A549 (cell line): ENCODE results near the gene NUP88.

ENCODE experiments used
- EP300 ChIP-seq, 2 experiments: fragments of >200 bp; sonication (Bioruptor Twin); formaldehyde crosslinking; IDR thresholded peaks; 2 replicates in 1 of 2; 3 replicates in 1 of 2; pipeline ENCODE4 v1.6.1; 2016 to 2017
- GATA3 ChIP-seq: IDR thresholded peaks from 2 replicates; pipeline ENCODE4 v1.6.1; 2012; ENCODE audit warnings: borderline replicate concordance
- KDM1A ChIP-seq: fragments of 200-600 bp; sonication (generic); IDR thresholded peaks from 2 replicates; pipeline ENCODE4 v1.6.1; 2016; ENCODE audit warnings: low read depth, mild to moderate bottlenecking
- POLR2A ChIP-seq: IDR thresholded peaks from 2 replicates; pipeline ENCODE4 v1.6.1; 2012; ENCODE audit warnings: mild to moderate bottlenecking, low read length
- RFX5 ChIP-seq: fragments of 450-650 bp; IDR thresholded peaks from 2 replicates; pipeline ENCODE4 v1.7.1; 2014; ENCODE audit warnings: antibody characterized with exemption, mild to moderate bottlenecking, moderate library complexity
- RNF2 ChIP-seq: fragments of 200-600 bp; sonication (generic); IDR thresholded peaks from 2 replicates; pipeline ENCODE4 v1.6.1; 2016; ENCODE audit warnings: low read depth, mild to moderate bottlenecking, antibody characterized with exemption, moderate library complexity, borderline replicate concordance
- SMC3 ChIP-seq: fragments of >200 bp; sonication (Bioruptor Twin); formaldehyde crosslinking; IDR thresholded peaks from 3 replicates; pipeline ENCODE4 v1.6.1; 2018; ENCODE audit warnings: inconsistent platforms
- TF ChIP-seq, protein P1 (sequence below): fragments of >200 bp; sonication (Bioruptor Twin); formaldehyde crosslinking; IDR thresholded peaks from 3 replicates; pipeline ENCODE4 v1.5.1; 2016
- TF ChIP-seq, protein P2 (sequence below): IDR thresholded peaks from 2 replicates; pipeline ENCODE4 v1.6.1; 2012

DNA sequence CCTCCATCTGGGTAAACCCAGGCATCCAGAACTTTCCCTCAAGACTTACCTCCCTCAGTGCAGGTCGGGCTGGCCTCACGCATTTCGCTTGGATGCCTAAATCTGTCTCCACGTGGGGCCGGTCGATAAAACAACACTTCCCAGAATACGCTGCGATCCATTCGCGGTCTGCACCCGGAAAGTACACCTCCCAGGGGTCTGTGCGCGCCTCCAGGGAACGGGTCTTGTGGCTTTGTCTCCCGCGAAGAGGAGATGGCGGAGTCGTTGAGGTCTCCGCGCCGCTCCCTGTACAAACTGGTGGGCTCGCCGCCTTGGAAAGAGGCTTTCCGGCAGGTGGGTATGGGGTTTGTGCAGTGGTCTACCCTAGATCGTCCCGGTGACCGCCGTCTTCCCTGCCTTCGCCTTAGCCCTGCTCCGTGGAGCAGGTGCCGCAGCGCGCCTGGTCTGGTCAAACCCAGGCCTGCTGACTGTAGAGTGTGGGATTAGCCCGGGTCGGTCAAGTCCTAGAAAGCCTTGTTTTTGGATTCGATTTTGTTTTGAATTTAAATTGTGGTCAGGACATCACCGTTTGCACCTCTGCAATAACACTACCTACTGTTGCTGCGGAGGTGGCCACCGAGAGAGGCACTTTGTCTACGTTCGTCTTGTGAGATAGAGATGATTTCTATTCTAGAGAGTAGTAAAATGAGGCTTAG lies 644 bp upstream of the NUP88 start, which contains the start of gene RPAIN:
- TF ChIP-seq, protein P1, sequence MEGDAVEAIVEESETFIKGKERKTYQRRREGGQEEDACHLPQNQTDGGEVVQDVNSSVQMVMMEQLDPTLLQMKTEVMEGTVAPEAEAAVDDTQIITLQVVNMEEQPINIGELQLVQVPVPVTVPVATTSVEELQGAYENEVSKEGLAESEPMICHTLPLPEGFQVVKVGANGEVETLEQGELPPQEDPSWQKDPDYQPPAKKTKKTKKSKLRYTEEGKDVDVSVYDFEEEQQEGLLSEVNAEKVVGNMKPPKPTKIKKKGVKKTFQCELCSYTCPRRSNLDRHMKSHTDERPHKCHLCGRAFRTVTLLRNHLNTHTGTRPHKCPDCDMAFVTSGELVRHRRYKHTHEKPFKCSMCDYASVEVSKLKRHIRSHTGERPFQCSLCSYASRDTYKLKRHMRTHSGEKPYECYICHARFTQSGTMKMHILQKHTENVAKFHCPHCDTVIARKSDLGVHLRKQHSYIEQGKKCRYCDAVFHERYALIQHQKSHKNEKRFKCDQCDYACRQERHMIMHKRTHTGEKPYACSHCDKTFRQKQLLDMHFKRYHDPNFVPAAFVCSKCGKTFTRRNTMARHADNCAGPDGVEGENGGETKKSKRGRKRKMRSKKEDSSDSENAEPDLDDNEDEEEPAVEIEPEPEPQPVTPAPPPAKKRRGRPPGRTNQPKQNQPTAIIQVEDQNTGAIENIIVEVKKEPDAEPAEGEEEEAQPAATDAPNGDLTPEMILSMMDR = no peak
- TF ChIP-seq, protein P2, sequence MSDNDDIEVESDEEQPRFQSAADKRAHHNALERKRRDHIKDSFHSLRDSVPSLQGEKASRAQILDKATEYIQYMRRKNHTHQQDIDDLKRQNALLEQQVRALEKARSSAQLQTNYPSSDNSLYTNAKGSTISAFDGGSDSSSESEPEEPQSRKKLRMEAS = peak; percentile 99
- peak; percentile 91 for TF ChIP-seq POLR2A
- no peak for TF ChIP-seq RFX5
- TF ChIP-seq KDM1A = no peak
- TF ChIP-seq GATA3 = 0 out of 2 replicates have a peak, but pooled peaks have one; percentile 5
- no peak for TF ChIP-seq SMC3
- no peak for TF ChIP-seq RNF2
- 0 out of 5 replicates have a peak, but pooled peaks of 1 of the 2 experiments have one; percentile 7 for TF ChIP-seq EP300 (IDR thresholded peaks at IDR 0.05)
